Stimulated activated CD8-positive, alpha-beta memory T cell treated with anti-CD3 and anti-CD28 coated beads, Interleukin-4, amount 100 ng/mL, for 24 hours (primary cell): ENCODE measurements around the gene DNAJB2.

Experiments
- DNase-seq: peaks from one replicate; pipeline ENCODE4 v3.0.0-alpha.2; 2020; ENCODE audit warnings: low read depth

Gene DNAJB2

DNA sequence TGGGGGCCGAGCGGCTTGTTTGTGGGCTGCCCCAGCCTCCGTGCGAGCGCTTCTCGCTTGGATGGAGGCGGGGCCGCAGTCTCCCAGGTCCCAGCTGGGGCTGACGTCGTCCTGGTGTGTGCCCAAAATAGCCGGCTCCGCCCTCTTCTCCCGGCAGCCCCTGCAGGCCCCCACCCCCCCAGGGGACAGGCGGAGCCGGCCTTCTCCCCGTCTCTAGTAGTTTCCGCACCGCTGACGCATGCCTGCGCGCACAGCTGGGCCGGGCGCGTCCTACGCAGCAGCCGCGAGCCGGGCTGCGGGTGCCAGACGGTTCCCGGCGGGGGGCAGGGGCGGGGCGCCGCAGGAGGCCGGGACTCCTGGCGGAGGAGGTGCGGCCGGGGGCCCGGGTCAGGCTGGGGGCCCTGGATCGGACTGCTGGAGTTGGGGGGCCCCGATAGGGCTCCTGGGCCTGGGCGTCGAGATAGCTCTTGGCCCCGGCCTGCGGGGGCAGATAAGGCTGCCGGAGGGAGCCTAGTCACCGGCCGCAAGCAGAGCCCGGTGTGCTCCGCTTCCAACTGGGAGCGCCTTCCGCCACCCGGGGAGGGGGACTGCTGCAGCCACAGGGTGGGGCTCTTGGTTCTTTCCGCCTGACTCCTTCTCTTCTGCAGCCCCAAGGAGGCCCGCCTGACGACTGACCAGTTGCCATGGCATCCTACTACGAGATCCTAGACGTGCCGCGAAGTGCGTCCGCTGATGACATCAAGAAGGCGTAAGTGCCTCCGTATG lies at the start of gene DNAJB2:
DNAJB2 (plus strand) TSS at position 216 of the 765 bp plus-strand sequence; CDS start at position 684, 468 bp downstream.
- DNase-seq = peak; percentile 99

DNA sequence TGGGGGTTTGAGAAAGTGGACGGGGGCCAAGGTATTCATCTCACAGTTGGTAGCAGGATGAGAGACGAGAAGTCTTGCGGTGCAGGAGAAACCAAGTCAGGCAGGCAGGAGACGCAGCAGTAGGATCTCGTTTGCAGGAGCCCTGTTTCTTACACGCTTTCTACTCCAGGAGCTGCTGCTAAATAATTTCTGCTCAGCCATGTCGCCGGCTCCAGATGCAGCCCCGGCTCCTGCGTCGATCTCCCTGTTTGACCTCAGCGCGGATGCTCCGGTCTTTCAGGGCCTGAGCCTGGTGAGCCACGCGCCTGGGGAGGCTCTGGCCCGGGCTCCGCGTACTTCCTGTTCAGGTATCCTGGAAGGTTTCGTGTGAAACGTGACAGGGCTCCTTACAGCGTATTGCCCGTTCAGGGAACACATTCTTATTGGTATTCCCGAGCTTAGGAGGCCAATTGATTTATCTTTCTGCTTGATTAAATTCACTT lies 49.1 kb upstream of the DNAJB2 start:
- DNase-seq = no peak

DNA sequence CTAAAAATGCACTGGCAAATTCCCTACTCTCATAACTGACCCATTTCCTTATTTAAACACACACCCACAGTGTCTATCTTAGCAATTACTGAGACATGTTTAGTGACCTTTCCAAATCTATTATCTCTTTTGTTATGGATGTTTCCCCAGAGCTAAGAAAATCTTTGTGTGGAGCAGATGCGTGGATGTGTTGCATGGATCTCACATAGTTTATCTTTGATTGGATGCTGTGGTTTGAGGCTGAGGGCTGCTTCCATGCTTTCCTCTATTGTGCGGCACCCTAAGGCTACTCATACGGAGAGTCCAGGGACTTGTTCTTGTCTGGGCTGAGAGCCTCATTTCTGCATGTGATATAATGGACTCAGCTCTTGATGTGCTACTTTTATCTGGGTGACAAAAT lies 44.8 kb upstream of the DNAJB2 start:
- DNase-seq = no peak

DNA sequence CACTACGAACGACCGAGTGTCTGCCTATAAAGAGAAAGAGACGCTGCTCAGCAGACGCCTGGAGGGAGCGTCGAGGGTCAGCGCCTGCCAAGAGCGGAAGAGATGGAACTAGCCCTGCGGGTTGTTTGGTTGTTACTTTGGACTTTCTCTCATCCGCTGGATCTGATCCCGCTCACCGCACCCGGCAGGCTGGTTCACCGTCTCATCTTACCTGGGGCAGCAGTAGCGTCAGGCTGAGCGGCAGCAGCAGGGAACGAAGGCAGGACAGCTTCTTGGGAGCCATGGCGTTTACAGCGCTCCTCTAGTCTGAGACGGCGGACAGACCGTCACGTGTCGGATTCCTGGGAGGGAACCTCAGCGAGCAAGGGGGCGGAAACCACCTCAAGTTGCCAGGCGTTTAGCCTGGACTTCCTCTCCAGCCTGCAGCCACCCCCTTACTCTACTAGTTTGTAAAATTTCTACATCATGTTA lies 35.8 kb upstream of the DNAJB2 start:
- DNase-seq = no peak

DNA sequence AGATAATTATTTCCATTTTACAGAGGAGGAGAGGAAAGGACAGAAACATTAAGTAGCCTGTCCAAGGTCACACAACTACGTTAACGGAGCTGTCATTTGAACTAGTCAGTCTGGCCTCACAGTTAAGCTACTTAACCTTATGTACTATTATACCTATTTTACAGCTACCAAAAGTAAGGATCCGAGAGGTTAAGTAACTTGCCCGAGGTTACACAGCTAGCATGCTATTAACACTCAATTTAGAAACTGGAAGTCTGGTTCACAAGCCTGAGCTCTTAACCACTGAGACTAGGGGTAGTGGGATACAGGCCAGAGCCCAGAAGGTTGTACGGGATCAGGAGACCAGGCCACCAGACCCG lies 34.4 kb upstream of the DNAJB2 start:
- DNase-seq = no peak

DNA sequence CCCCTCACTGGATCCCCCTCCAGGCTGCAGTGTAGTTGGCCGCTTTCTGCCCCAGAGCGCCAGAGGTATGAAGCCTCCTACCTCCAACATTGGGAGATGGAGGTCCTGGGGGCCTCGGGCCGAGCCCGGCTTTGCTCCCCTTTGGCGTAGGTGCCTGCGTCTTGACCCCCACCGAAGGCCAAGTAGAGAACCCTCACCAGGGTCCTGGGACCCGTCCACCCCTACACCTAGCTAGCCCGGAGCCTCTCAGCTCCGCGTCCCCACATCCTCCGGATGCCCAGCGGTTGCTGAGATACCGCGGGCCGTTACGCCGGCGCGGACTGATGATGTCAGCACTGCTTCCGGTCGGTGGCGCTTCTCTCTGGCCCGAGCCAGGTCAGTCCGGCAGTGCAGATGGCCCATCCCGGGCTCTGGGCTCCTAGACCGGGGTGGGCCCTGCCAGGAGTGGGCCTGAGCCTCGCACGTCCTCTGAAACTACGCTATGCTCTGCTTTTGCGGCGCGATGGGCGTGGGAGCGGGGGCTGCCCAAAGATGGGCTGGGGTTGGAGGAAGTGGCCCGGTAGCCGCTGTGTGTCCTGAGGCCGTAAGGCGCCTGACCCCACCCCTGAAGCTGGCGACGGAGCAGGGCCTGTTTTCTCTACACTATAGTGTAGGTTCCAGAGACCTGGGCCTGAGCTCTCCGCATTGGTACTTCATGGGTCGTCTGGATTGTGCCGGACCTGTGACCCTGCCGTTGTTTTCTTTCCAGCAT lies 33.8 kb upstream of the DNAJB2 start, which contains the start of the genes GLB1L and STK16:
GLB1L (minus strand) TSS at position 297 of the 751 bp plus-strand sequence. CDS start 1,871 bp downstream, outside the sequence.
STK16 (plus strand) TSS at position 332 of the 751 bp plus-strand sequence. CDS start 521 bp downstream, outside the sequence.
- peak; percentile 90 for DNase-seq

DNA sequence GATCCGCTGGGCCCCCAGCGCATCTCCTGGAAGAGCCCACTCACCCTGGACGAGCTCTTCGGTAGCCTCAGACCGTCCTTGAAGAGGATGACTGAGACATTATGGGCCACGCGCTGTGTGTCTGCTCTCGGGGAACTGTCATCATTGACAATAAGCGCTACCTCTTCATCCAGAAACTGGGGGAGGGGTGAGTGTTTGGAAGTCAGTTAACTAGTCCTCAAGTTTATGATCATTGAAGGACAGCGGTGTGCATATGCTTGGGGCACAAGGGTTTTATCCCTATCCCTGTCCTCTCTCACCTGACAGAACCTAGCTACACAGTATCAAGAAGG lies 33.3 kb upstream of the DNAJB2 start:
- DNase-seq = no peak

DNA sequence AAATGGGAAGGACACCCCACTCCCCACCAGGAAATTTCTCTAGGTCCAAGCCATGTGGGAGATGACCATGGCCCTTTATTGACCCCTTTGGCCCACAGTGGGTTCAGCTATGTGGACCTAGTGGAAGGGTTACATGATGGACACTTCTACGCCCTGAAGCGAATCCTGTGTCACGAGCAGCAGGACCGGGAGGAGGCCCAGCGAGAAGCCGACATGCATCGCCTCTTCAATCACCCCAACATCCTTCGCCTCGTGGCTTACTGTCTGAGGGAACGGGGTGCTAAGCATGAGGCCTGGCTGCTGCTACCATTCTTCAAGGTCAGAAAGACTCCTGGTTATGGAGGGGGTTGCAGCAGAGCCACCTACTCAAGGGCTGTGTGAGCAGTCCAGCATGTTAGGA lies 32.6 kb upstream of the DNAJB2 start:
- no peak for DNase-seq

DNA sequence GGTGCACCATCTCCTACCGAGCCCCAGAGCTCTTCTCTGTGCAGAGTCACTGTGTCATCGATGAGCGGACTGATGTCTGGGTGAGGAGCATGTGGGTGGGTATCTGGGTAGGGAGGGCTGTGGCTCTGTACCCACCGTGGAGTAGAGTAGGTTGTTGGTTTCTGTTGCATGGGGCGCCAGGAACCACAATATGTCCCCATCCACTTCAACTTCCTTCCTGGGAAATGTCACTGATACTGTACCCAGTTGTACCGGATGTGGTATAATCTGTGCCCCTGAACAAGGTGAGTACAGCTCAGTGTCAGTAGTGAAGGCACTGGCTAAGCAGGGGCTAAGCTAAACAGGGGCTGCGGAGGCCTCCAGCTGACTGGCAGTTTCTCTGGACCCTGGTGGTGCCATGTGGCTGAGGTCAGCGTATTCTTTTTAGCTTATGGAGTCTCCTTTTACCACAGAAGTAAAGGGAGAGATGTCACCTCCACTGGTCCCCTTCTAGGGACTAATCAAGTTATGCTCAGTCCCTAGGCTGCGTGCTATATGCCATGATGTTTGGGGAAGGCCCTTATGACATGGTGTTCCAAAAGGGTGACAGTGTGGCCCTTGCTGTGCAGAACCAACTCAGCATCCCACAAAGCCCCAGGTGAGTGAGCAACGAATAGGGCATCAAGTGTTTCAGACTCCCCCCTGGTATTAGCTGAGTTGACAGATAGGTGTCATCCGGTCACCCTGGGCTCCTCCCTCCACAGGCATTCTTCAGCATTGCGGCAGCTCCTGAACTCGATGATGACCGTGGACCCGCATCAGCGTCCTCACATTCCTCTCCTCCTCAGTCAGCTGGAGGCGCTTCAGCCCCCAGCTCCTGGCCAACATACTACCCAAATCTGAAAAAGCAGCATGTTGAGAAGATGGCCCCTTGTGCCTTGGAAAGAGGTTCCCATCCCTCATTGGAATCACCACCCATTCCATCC lies 31.2 kb upstream of the DNAJB2 start:
- peak; percentile 42 for DNase-seq

DNA sequence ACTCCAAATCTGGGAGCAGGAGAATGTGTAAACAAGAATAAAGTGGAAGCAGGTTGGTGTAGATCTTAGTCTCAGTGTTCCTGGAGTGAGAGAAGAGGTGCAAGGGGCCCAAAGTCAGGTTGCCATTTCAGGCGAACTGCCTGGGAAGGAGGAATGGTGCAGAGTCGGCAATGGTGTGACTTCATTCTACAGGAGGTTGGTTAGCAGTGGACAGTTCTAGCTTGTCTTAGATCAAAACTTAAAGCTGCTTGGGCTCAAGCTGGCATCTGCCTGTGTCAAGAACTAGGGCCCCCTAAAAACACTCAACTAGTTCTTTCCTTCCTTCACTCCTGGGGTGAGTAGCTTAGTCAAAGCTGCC lies 30.3 kb upstream of the DNAJB2 start:
- no peak for DNase-seq

DNA sequence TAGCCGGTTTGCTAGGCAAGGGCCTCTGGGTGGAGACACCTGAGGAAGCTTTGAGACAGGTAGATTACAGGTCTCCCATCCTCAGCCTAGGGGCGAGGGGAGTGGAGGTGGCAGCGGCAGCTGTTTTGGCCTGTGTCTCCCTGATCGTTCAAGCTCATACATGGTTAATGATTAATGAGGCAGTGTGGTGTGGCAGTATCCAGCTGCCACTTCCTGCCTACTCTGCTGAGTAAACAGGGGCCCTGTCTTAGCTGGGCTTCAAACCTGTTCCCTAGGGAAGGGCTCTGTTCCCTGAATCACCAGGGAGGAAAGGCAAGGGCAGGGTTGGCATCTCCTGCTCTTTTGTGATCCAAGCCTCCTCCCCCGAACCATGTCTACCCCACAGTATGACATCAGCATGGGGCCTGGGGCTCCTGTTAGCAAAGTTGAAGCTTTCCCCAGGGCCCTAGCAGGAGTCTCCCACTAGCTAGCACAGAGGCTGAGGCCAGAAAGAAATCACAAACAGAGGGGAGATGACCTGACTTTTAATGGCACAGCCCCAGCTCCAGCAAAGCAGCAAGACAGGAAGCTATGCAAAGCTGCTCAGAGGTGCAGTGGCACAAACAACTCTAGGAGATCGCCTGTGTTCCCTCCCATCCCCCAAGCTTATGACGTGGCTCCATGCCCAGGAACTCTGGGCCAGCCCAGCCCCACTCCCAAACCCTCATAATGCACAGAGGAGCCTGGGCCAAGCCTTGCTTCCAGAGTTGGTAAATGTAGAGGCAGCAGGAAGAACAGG lies 29.8 kb upstream of the DNAJB2 start:
- DNase-seq = no peak

DNA sequence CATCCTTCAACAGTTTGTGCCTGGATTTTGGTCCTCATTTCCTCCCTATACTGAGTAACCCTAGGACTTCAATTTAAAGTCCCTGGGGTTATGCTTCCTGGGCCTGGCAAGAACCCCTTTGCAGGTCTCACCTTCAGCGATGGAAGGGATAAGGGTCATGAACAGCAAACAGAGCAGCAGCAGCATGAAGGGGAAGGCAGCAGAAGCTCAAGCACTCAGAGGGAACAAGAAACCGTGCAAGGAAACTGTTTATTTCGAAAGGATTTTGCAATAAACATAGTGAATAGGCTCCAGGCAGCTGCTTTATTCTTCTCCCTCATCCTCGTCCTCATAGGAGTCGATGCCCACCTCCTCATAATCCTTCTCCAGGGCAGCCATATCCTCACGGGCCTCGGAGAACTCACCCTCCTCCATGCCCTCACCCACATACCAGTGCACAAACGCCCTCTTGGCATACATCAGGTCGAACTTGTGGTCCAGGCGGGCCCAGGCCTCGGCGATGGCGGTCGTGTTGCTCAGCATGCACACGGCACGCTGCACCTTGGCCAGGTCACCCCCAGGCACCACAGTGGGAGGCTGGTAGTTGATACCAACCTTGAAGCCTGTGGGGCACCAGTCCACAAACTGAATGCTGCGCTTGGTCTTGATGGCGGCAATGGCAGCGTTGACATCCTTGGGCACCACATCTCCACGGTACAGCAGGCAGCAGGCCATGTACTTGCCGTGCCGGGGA lies 29.0 kb upstream of the DNAJB2 start:
- DNase-seq = no peak

DNA sequence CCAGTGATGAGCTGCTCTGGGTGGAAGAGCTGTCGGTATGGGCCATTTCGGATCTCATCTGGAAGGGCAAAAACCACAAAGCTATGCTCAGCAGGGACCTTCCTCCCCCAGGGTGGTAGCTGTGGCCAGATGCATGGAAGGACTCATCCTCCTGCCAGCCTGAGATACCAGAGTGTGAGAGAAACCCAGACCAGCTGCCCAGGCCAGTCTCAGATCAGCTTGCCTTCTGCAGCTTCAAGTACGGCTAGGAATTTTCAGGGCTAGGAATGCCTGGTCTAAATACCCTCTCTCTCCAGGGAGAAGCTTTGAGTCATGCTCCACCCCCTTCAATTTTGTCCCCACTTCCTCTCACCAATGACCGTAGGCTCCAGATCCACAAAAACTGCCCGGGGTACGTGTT lies 27.5 kb upstream of the DNAJB2 start:
- no peak for DNase-seq

DNA sequence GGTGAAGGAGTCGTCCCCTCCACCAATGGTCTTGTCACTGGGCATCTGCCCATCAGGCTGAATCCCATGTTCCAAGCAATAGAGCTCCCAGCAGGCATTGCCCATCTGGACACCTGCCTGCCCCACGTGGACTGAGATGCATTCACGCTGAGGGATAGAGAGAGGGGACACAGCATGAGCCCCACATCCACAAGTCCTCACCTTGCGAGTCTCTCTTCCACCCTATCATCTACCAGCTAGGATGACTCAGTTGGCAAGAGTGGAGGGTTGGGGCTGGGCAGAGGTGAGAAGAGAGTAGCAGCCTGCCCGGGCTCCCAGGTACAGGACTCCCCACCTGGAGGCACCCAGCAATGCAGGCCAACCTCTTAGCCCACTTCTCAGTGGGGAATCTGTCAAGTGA lies 27.1 kb upstream of the DNAJB2 start:
- no peak for DNase-seq

DNA sequence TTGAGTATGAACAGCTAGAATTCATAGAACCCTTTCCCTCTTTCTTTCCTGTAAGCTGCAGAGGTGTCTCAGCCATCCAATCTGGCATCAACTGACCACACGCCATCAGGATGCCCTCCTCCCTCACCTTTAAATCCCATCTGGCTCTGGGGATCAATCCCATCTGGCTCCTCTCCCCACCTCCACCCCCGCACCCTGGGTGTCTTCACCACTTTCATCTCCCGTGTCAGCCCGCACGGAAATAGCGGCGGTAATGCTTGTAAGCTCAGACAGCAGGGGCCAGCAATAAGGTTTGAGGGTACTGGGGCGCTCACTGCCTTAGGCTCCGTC lies 26.6 kb upstream of the DNAJB2 start:
- no peak for DNase-seq

DNA sequence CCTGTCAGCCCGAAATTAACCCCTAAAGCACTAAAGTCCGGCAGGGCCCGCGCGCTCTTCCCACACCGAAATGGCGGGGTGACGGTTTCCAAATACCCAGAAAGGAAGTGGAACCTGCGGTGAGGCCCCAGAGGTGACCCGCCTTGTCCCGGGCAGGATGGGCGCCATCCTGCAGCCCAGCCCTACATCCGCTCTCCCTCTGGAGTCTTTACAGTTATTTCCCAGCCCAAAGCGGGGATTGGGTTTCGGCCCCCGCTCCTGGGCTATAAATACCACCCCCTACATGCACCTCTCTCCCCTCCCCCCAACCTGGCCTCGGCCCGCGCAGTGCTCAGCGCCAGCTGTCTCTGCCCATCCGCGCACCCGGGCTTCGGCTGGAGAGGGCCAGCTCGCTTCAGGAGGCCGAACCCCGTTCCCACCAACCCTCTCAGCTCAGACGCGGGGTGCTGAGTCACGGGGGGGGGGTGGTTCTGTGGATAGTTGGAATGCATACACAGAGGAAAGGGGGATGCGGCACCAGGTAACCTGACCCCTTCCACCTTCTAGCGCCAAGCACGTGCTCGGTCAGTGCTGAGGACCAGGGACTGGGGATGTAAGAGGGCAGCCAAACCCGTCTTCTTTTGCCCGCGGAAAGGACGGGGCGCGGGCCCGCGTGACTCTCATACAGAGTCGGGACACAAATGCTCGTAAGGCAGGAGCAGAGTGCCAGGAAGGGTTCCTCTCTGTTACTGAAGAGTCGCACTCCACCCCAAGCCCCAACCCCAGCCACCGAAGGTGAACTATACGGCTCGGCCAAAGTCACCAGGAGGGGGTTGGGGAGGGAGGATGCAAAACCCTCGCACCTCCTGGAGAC lies 26.0 kb upstream of the DNAJB2 start, which contains the start of gene TUBA4B:
TUBA4B (plus strand) TSS at position 344 of the 853 bp plus-strand sequence; CDS start at position 509, 165 bp downstream.
- DNase-seq = no peak

DNA sequence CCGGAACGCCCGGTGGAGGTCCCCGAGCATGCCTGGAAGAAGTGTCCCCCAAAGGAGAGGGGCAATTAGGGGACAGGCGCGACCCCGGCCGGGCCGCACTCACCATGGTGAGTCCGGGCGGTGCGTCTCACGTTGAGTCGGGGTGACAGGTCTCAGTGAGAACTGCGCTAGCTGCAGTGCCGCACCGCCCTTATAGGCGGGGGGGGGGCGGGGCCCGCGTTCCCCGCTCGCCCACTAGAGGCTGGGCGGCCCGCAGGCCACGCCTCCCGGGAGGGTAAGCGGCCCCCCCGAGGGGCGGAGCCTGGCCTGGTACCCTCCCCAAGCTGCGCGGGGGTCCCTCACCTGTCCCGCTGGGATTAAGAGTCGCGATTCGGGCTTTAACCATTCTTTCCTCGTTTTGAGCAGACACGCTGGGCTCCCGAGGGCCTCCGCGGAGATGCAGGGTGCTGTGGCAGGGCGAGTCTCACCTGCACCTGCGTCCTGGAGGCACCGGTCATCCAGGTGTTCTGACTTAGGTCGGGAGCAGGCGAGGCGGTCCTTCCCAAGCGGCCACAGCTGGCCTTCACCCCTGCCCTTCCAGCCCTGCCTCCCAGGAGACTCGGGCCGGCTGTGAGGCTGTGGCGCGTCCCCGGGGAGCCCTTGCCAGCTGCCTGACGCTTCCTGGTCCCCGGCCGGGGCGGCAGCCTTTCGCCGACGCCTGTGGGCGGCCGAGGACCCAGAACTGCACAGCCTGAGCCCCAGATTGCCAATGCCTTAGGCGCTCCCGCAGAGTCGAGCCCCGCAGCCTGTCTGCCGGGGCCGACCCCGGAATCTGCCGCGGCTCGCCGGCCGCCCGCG lies 25.2 kb upstream of the DNAJB2 start, which contains the start of gene TUBA4A:
TUBA4A (minus strand) TSS at position 166 of the 837 bp plus-strand sequence; CDS start at position 106, 60 bp downstream.
- DNase-seq = peak; percentile 84

DNA sequence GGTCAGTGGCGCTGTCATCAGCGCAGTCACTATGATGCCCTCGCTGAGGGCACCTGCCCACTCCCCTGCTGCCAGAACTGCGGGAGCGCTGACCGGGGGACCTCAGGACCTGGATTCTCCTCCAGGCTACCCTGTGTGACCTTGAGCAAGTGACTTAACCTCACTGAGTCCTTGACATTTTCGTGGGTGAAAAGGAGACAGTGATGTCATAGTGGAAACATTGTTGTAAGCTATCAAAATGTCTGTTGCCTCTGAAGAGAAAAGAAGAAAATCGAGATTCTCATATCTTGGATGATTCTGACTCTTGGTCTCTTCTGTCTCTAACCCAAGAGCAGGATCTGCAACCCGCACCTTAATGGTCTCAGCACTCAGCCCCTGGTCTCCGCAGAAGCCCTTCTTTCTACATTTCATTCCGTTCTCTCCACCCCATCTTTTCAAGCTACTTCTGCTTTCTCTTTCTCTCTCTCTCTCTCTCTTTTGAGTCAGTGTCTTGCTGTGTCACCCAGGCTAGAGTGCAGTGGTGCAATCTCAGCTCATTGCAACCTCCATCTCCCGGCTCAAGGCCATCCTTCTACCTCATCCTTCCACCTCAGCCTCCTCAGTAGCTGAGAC lies 24.5 kb upstream of the DNAJB2 start:
- DNase-seq = no peak
